Nephron progenitor cell (in vitro differentiated cells): Measurements from ENCODE around the gene SLC66A2.
A peak's percentile ranks its signal among the peaks of the same experiment; 100 is the strongest.
"Not testable (repeated sequence)": the region's sequence is repeated elsewhere in the genome, so short reads cannot be mapped to it uniquely, and the experiment has no call there.

Source experiments
- DNase-seq: peaks from one replicate; pipeline ENCODE4 v3.0.0; 2021
- H3K27ac Mint-ChIP-seq: 2 replicates; pipeline ENCODE4 v1.8.0; 2021; ENCODE audit warnings: mild to moderate bottlenecking, moderate library complexity, mixed read lengths
- H3K27me3 Mint-ChIP-seq: 2 replicates; pipeline ENCODE4 v1.8.0; 2021; ENCODE audit warnings: mild to moderate bottlenecking, low read depth, mixed read lengths; ENCODE audit not compliant: poor library complexity
- H3K36me3 Mint-ChIP-seq: 2 replicates; pipeline ENCODE4 v1.8.0; 2021; ENCODE audit warnings: low read depth, mixed read lengths
- H3K4me1 Mint-ChIP-seq: 2 replicates; pipeline ENCODE4 v1.8.0; 2021; ENCODE audit warnings: mixed read lengths
- H3K4me3 Mint-ChIP-seq: 2 replicates; pipeline ENCODE4 v1.8.0; 2021; ENCODE audit warnings: mild to moderate bottlenecking, moderate library complexity, mixed read lengths
- H3K9me3 Mint-ChIP-seq: 2 replicates; pipeline ENCODE4 v1.8.0; 2021; ENCODE audit warnings: mild to moderate bottlenecking, moderate library complexity, mixed read lengths
- CTCF ChIP-seq: fragments of 200-600 bp; sonication (generic); IDR thresholded peaks from 2 replicates; pipeline ENCODE4 v1.5.0; 2021; ENCODE audit warnings: antibody characterized with exemption

Gene SLC66A2

GRCh38 chr18:79951545-79952455 lies at the start of gene SLC66A2:
SLC66A2 (minus strand) TSS chr18:79951653; CDS start chr18:79950926, 727 bp downstream.
- Mint-ChIP-seq H3K27me3 (peaks cover 52% of the 10 kb centered on the region), H3K9me3 (no peaks in the 10 kb centered on the region), H3K4me3 (peak within 1 kb of the TSS; percentile 83), H3K4me1 (peaks cover 45% of the 10 kb centered on the region), H3K36me3 (peaks cover 10% of the 10 kb centered on the region), H3K27ac (no peak within 1 kb of the TSS)
- peak; percentile 100 for DNase-seq
- no peak for TF ChIP-seq CTCF

DNA sequence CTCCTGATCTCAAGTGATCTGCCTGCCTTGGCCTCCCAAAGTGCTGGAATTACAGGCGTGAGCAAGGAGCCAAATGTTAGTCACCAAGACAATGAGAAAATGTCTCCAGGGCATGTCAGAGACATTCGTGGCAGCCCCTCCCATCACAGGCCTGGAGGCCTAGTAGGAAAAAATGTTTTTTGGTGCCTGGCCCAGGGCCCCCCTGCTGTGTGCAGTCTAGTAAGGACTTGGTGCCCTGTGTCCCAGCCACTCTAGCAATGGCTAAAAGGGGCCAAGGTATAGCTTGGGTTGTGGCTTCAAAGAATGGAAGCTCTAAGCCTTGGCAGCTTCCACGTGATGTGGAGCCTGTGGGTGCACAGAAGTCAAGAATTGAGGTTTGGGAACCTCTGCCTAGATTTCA lies 49.4 kb upstream of the SLC66A2 start:
- no peak overlapping the region for H3K27ac Mint-ChIP-seq
- H3K36me3 Mint-ChIP-seq, result peaks cover 14% of the 10 kb centered on the region
- DNase-seq, result no peak

GRCh38 chr18:79999701-80000100 lies 48.2 kb upstream of the SLC66A2 start:
- DNase-seq, H3K4me1 Mint-ChIP-seq, H3K27ac Mint-ChIP-seq, H3K27me3 Mint-ChIP-seq, H3K4me3 Mint-ChIP-seq: not testable (repeated sequence)
- Mint-ChIP-seq H3K9me3 (peaks cover 43% of the 10 kb centered on the region), H3K36me3 (peaks cover 14% of the 10 kb centered on the region)

More for the DNA sequence above, 49.4 kb upstream of the SLC66A2 start:
- Mint-ChIP-seq H3K4me1 (no peaks in the 10 kb centered on the region), H3K9me3 (peaks cover 46% of the 10 kb centered on the region), H3K4me3 (no peak overlapping the region), H3K27me3 (peaks cover 3% of the 10 kb centered on the region)
- TF ChIP-seq CTCF, result no peak

DNA sequence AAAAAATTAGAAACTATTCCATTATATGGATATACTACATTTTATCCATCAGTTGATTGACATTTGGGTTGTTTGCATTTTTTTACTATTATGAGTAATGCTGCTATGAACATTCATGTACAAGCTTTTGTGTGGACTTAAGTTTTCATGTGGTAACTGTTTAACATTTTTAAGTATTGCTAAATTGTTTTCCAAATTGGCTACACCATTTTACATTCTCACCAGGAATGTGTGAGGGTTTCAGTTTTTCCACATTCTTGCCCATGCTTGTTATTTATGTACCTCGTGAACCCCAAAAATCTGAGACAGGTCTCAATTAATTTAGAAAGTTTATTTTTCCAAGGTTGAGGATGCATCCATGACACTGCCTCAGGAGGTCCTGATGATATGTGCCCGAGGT lies 40.0 kb upstream of the SLC66A2 start:
- Mint-ChIP-seq H3K27me3 (peaks cover 20% of the 10 kb centered on the region), H3K4me1 (peaks cover 21% of the 10 kb centered on the region)
- DNase-seq, result no peak

DNA sequence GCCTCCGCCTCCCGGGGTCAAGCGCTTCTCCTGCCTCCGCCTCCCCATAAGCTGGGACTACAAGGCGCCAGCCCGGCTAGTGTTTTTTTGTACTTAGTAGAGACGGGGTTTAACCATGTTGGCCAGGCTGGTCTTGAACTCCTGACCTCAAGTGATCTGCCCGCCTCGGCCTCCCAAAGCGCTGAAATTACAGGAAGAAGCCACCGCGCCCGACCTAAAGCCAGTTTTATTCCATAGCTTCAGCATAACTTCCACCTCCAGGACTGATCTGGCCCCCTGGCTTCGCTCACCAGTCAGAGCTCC lies 37.7 kb upstream of the SLC66A2 start:
- Mint-ChIP-seq H3K4me3 (peak overlapping the region; percentile 96), H3K9me3 (no peaks in the 10 kb centered on the region), H3K36me3 (peaks cover 24% of the 10 kb centered on the region), H3K27me3 (peaks cover 18% of the 10 kb centered on the region), H3K27ac (peak overlapping the region; percentile 99), H3K4me1 (peaks cover 30% of the 10 kb centered on the region)
- no peak for TF ChIP-seq CTCF
- DNase-seq, result no peak

More for the DNA sequence above, 40.0 kb upstream of the SLC66A2 start:
- no peak for TF ChIP-seq CTCF
- peaks cover 5% of the 10 kb centered on the region for H3K36me3 Mint-ChIP-seq
- no peak overlapping the region for H3K27ac Mint-ChIP-seq
- no peak overlapping the region for H3K4me3 Mint-ChIP-seq
- no peaks in the 10 kb centered on the region for H3K9me3 Mint-ChIP-seq

DNA sequence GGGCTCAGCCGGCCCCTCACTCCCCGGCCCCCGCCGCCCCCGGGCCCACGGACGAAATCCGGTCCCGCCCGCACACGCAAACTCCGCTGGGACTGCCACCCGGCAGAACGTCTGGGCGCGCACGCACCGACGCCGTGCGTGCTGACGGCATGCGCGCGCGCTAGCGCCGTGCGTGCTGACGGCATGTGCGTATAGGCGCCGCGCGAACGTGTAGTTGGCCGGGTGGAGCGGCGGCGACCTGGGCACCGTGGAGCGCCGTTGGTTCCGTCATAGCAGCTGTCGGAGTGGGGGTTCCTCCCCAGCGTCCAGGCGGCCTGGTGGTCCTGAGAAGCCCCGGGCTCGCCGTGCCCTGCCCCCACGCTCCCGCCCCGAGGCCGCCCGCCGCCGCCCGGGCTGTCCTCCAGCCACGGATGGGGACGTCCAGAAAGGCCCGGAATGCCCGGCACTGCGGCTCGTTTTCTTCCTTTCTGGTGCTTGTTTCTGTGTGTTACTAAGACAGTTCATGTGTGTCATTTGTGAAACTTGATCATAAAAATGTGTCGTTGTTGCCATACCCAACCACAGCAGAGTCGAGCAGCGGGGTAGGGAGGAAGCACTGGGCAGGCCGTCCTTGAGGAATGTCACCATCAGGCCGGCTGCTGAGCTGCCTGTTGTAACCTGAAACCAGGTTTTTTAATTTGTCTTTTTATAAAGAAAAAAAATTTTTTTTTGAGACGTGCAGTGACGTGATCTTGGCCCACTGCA lies 37.2 kb upstream of the SLC66A2 start, which contains the start of gene TXNL4A:
Gene TXNL4A, minus strand, starts transcription at position 113 of the 744 bp plus-strand sequence. CDS start 171 bp downstream, outside the sequence.
- H3K9me3 Mint-ChIP-seq, result no peaks in the 10 kb centered on the region
- peaks cover 30% of the 10 kb centered on the region for H3K4me1 Mint-ChIP-seq
- H3K27ac Mint-ChIP-seq, result peak within 1 kb of the TSS; percentile 99
- no peak for TF ChIP-seq CTCF
- H3K27me3 Mint-ChIP-seq, result peaks cover 16% of the 10 kb centered on the region
- peaks cover 30% of the 10 kb centered on the region for H3K36me3 Mint-ChIP-seq
- DNase-seq, result peak; percentile 69
- peak within 1 kb of the TSS; percentile 96 for H3K4me3 Mint-ChIP-seq
